Measurements from ENCODE around the gene SEC14L3.
"Not testable (repeated sequence)": the region's sequence is repeated elsewhere in the genome, so short reads cannot be mapped to it uniquely, and the experiment has no call there.

The SEC14L3 gene

GRCh38 chr22:30469165-30469564 is 2.7 kb downstream of the SEC14L3 start:
- ATAC-seq (no peak), DNase-seq (no peak)
- Mint-ChIP-seq H3K4me3 (no peak overlapping the region), H3K27ac (no peak overlapping the region), H3K4me1 (no peaks in the 10 kb centered on the region), H3K27me3 (peaks cover 51% of the 10 kb centered on the region), H3K9me3 (peaks cover 0 to 14% of the 10 kb centered on the region in 2 donors)

- H3K4me1 Mint-ChIP-seq, DNase-seq, ATAC-seq, H3K27ac Mint-ChIP-seq, H3K4me3 Mint-ChIP-seq: not testable (repeated sequence)
- H3K27me3 Mint-ChIP-seq, result peaks cover 40% of the 10 kb centered on the region
- H3K9me3 Mint-ChIP-seq, result peaks cover 0 to 10% of the 10 kb centered on the region in 2 donors
Measured at GRCh38 chr22:30460555-30460954, 11.3 kb downstream of the SEC14L3 start.

- Mint-ChIP-seq H3K4me1 (no peaks in the 10 kb centered on the region), H3K9me3 (peaks cover 0 to 6% of the 10 kb centered on the region in 2 donors), H3K27ac (no peak overlapping the region), H3K4me3 (no peak overlapping the region), H3K27me3 (peaks cover 36% of the 10 kb centered on the region)
- ATAC-seq, result no peak
- DNase-seq, result no peak
Measured at GRCh38 chr22:30460147-30460546, 11.7 kb downstream of the SEC14L3 start.

GRCh38 chr22:30459181-30460052 is 12.4 kb downstream of the SEC14L3 start:
- Mint-ChIP-seq H3K27me3 (peaks cover 28% of the 10 kb centered on the region), H3K9me3 (no peaks in the 10 kb centered on the region), H3K4me1 (no peaks in the 10 kb centered on the region), H3K27ac (no peak overlapping the region), H3K4me3 (no peak overlapping the region)
- ATAC-seq (peak; percentile 79), DNase-seq (peak in 1 of 2 donors; percentile 34)

GRCh38 chr22:30457981-30458380 is 13.8 kb downstream of the SEC14L3 start:
- Mint-ChIP-seq H3K4me3 (no peak overlapping the region), H3K27me3 (peaks cover 24% of the 10 kb centered on the region), H3K9me3 (no peaks in the 10 kb centered on the region), H3K4me1 (no peaks in the 10 kb centered on the region), H3K27ac (no peak overlapping the region)
- DNase-seq, result no peak
- no peak for ATAC-seq

- no peaks in the 10 kb centered on the region for H3K9me3 Mint-ChIP-seq
- H3K4me3 Mint-ChIP-seq, result no peak overlapping the region
- H3K4me1 Mint-ChIP-seq, result no peaks in the 10 kb centered on the region
- ATAC-seq (peak; percentile 36), DNase-seq (no peak)
- H3K27ac Mint-ChIP-seq, result no peak overlapping the region
- H3K27me3 Mint-ChIP-seq, result peaks cover 39% of the 10 kb centered on the region
Measured at GRCh38 chr22:30455075-30455840, 16.6 kb downstream of the SEC14L3 start.

- Mint-ChIP-seq H3K9me3 (no peaks in the 10 kb centered on the region), H3K27me3 (peaks cover 40% of the 10 kb centered on the region), H3K27ac (no peak overlapping the region), H3K4me1 (no peaks in the 10 kb centered on the region), H3K4me3 (no peak overlapping the region)
- ATAC-seq, result peak; percentile 79
- peak in 1 of 2 donors; percentile 41 for DNase-seq
Measured at GRCh38 chr22:30453731-30454510, 17.9 kb downstream of the SEC14L3 start.

GRCh38 chr22:30452861-30453260 is 19.0 kb downstream of the SEC14L3 start:
- Mint-ChIP-seq H3K4me1 (no peaks in the 10 kb centered on the region), H3K4me3 (no peak overlapping the region), H3K9me3 (no peaks in the 10 kb centered on the region), H3K27me3 (peaks cover 46% of the 10 kb centered on the region), H3K27ac (no peak overlapping the region)
- DNase-seq (no peak), ATAC-seq (no peak)

GRCh38 chr22:30451488-30451887 is 20.3 kb downstream of the SEC14L3 start:
- not testable (repeated sequence) for H3K4me3 Mint-ChIP-seq
- H3K27me3 Mint-ChIP-seq, result peaks cover 45% of the 10 kb centered on the region

GRCh38 chr22:30447656-30448055 is 24.2 kb downstream of the SEC14L3 start:
- peaks cover 24% of the 10 kb centered on the region for H3K4me1 Mint-ChIP-seq
- peaks cover 66% of the 10 kb centered on the region for H3K27me3 Mint-ChIP-seq
- peaks cover 0 to 6% of the 10 kb centered on the region in 2 donors for H3K9me3 Mint-ChIP-seq
- DNase-seq, result no peak
- peak overlapping the region; percentile 1 to 46 for H3K27ac Mint-ChIP-seq
- no peak for ATAC-seq
- no peak overlapping the region for H3K4me3 Mint-ChIP-seq

More at GRCh38 chr22:30451488-30451887, 20.3 kb downstream of the SEC14L3 start:
- not testable (repeated sequence) for H3K4me1 Mint-ChIP-seq, H3K9me3 Mint-ChIP-seq, ATAC-seq, DNase-seq, H3K27ac Mint-ChIP-seq

GRCh38 chr22:30445438-30446145 is 26.2 kb downstream of the SEC14L3 start:
- Mint-ChIP-seq H3K4me1 (peaks cover 34% of the 10 kb centered on the region), H3K9me3 (peaks cover 0 to 8% of the 10 kb centered on the region in 2 donors), H3K4me3 (no peak overlapping the region), H3K27ac (no peak overlapping the region), H3K27me3 (peaks cover 58% of the 10 kb centered on the region)
- DNase-seq (no peak), ATAC-seq (no peak)

GRCh38 chr22:30444632-30445437 is 27.0 kb downstream of the SEC14L3 start:
- peaks cover 0 to 8% of the 10 kb centered on the region in 2 donors for H3K9me3 Mint-ChIP-seq
- H3K27me3 Mint-ChIP-seq, result peaks cover 61% of the 10 kb centered on the region
- H3K27ac Mint-ChIP-seq, result peak overlapping the region in 1 of 2 donors; percentile 16
- peak; percentile 68 to 73 for DNase-seq
- peak; percentile 64 for ATAC-seq
- peak overlapping the region in 1 of 2 donors; percentile 3 for H3K4me3 Mint-ChIP-seq
- H3K4me1 Mint-ChIP-seq, result peaks cover 34% of the 10 kb centered on the region

- peaks cover 51% of the 10 kb centered on the region for H3K27me3 Mint-ChIP-seq
- H3K4me3 Mint-ChIP-seq, result no peak overlapping the region
- H3K9me3 Mint-ChIP-seq, result peaks cover 5 to 10% of the 10 kb centered on the region in 2 donors
- ATAC-seq, result no peak
- no peak overlapping the region for H3K27ac Mint-ChIP-seq
- peaks cover 35% of the 10 kb centered on the region for H3K4me1 Mint-ChIP-seq
- DNase-seq, result no peak
Measured at GRCh38 chr22:30441088-30441487, 30.7 kb downstream of the SEC14L3 start.

GRCh38 chr22:30439836-30440235 is 32.0 kb downstream of the SEC14L3 start:
- H3K27ac Mint-ChIP-seq, result no peak overlapping the region
- ATAC-seq (no peak), DNase-seq (no peak)
- peaks cover 42% of the 10 kb centered on the region for H3K27me3 Mint-ChIP-seq
- H3K4me3 Mint-ChIP-seq, result no peak overlapping the region
- H3K4me1 Mint-ChIP-seq, result peaks cover 38% of the 10 kb centered on the region
- H3K9me3 Mint-ChIP-seq, result peaks cover 16 to 18% of the 10 kb centered on the region in 2 donors
